ENCODE data around the gene CAMK2A.

CAMK2A gene

DNA sequence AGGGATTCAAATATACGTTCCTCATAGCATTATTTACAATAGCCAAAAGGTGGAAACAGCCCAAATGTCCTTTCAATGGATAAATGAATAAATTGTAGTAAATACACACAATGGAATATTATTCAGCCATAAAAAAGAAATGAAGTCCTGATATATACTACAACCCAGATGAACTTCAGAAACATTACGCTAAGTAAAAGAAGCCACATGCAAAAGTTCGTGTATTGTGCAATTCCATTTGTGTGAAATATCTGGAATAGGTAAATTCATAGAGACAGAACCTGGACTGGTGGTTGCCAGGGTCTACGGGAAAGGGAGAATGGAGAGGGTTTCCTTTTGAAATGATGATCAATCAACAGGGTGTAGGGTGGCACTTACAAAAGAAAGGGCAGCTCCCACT lies 25.7 kb upstream of the CAMK2A start:
- DNase-seq = no peak

DNA sequence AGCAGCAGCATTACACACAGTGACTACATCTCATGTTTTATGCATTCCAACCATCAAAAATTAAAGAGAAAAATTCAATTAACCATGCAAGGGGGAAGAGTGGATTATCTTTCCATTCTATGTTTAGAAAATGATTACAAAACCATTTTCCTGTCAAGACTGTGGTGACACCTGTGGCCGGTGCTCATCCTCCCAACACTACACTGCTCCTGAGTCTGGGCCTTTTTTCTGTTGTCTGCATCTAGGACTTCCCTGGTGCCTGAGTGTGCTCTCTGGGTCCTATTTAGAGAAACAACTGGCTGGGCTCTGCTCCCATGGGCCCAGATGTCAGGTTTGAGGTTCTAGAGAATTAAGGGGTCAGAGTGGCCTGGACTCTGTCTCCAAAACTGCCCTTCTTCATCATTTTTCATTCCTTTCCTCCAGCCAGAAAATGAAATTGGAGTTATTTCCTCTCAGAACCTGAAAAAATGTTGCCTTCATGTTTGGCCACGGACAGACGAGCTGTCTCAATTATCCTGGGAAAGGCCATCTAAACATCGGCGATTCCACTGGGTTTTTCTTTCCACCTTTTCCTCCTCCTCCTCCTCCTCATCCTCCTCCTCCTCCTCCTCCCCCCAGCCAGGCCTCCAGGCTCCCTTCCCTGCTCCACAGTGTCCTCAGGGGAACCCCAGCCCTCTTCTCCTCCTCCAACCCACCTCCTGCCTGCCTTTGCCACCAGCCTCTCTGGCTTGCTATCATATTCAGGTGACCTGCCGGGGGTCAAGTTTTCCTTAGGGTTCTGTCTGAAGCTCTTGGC lies 24.5 kb upstream of the CAMK2A start:
- no peak for DNase-seq

DNA sequence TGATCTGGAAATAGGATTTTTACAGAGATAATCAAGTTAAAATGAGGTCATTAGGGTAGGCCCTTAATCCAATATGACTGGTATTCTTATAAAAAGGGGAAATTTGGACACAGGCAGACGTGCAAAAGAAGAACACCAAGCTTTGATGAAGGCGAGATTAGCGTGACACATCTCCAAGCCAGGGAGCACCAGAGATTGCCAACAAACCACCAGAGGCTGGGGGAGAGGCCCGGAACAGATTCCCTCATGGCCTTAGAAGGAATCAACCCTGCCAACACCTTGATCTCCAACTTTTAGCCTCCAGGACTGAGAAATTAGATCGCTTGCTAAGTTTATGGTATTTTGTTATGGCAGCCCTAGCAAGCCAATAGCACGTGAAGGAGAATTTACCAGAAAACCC lies 23.9 kb upstream of the CAMK2A start:
- no peak for DNase-seq

DNA sequence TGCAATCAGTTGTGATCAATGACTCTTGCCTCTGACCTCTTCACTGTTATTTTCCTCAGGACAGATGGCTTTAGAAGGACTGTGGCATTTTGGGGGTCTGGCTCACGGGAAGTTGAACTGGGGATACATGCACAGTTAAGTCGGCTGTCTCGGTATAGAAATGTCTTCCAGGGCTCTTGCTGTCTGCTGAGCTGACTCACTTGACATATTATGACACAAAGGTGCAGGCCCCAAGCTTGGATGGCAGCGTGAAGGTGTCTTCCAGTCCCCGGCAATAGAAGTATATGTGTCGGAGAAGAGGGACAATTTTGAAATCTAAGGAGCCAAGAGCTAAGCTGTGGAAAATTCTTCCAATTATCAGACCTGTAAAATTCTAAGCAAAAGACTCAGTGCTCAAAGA lies 22.9 kb upstream of the CAMK2A start:
- no peak for DNase-seq

DNA sequence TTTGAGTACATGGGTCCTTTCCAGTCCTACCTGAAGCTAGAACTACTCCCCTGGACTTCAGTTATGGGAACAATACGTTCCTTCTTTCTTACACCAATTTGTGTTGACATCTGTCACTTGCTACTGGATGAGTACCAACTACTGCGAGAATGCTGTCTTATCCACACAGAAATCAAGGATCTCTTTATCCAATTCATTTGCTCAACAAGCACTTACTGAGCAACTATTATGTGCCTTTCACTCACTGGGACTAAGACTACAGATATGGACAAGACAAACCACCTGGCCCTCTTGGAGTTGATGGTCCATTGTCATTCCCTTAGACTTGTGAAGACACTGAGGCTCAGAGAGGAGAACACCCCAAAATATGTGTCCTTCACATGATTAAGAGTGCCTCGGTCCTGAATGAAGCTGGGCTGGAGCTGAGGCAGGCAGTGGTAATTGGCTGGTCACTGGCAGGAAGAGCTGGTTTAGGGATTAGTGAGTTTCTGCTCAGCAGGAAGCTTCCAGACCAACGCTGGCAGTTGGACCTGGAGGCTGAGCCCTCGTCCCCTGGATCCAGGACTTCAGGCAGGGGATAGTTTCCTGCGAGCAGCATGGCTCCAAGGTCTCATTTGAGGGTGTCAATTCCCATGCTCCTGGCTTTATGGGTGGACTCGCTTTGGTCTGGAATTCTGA lies 21.6 kb upstream of the CAMK2A start:
- no peak for DNase-seq

DNA sequence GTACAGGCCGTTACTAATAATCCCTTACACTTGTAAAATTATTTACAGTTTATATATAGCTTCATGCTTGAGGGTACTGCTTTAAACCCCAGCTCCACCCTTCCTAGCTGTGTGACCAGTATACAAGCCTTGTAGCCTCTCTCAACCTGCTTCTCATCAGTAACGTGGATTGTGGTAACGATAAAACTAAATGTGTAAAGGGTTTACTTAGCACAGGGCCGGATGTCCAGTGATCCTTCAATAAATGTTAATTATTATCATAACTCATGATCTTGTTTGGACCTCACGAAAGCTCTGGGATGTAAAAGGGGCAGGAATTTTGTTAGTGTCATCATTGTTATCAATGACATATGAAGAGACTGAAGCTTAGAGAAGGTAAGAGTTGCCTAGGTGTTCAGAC lies 20.7 kb upstream of the CAMK2A start:
- no peak for DNase-seq

DNA sequence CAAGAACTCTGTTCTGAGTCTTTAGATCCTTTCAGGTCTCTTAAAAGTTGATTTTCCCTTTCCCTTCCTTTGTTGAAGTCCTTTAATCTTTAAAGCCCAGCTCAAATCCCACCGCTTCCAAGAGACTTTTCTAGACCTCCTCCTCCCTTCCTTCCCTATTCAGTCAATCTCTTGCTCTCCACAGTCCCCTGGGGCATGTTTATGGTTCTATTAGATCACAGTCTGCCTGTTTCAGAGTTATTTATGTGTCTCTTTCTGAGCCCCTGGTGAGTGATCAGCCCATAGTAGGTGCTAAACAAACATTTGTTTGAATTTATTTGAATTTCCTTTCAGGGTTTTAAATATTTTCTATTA lies 20.3 kb upstream of the CAMK2A start:
- no peak for DNase-seq

DNA sequence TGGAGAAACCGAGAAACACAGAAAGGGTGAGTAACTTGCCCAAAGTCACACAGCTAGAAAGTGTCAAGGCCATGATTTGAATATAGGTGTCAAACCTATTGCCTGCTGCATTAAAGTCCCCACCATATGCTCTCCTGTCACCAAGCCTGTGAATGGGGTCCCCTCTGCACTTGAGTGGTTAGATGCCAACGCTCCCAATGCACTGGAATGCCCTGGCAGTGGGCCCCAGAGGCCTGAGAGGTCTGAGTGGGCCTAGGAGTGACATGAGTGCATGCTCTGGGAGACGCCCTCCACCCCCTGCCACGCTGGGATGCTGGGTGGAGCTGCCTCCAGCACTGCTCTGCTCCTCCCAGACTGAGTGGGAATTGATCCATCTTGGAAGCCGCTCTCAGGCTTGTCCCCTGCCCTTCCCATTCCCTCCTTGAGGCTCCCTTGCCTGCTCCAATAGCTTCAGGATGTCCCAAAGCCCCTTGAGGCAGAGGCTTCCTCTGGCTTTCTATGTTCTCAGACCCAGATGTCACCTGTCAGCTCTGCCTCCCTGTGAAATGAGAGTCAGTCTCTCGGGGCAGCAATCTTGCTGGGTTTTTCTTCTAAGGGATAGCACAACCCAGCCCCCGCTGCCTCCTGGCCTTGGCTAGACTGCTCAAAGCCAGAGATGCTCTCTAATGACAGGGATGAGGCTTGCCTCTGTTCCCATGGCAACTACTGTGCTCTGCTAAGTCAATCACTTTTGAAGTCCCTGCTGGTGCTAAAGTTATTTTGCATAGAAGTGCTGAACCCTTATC lies 19.7 kb upstream of the CAMK2A start:
- DNase-seq = no peak

DNA sequence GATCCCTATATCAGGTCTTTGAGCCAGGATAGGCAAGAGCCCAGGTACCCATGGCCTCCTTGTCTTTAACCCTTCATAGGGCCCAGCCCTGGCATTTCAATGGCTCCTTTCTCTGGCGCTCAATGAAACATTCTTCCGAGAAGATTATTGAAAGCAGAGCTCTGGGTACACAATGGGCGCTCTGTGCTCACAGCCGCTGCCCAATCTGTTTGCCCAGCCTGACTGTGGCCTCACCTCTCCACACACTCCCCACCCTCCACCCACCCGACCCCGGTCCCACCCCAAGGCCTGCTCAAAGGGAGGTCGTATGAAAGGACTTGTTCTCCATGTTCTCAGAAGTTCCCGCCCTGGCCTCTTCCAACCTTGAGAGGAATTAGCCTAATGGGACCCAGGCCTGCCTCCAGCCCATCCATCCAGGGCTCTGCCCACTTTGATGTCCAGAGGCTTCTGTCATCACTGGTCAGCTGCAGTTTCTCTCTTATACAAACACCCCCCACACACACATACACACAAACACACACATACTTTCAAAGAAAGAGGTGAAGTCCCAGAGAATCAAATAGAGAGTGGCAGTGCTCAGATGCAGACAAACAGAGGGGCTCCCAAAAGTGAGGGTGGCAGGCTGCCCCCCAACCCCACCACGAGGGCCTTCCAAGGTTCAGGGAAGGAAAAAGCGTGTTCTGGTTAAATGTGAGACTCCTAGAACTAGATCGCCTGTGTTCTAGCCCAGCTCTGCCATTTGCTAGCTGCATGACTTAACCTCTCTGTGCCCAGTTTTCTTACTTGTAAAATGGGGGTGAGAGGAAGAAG lies 18.2 kb upstream of the CAMK2A start:
- DNase-seq = no peak

DNA sequence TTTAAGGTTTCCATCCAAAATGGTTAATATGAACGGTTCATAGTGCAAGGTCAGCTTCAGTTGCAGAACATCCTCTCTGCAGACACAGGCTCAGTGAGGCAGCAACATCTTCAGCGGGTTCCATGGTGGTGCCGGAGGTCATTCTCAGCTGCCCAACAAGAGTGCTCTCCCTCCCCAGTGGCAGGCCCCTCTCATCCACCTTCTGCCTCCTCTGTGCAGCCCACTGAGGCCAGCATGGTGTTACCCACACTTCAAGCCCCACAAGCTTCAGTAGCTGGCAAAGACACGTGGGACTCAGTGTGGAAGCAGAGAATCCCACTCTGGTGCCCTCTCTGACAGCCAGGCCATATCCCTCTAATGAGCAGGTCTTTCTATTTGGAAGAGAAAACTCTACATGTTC lies 17.2 kb upstream of the CAMK2A start:
- no peak for DNase-seq

DNA sequence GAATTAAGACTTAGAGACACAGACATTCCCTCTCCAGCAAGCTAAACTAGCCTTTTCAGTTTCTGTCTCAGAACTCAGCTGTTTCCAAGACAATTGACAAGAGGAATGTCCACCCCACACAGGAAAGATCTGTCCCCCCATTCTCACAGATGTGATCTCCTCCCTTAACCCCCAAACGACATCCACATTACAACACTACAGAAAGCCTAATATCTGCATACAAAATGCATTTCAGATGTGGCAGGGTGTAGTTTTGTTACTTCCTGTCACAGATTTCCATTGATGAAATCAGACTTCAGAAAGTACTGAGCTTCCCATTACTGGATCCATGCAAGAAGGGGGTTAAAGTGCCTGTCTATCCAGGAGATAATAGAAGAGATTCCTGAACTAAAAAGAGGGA lies 16.0 kb upstream of the CAMK2A start:
- DNase-seq = no peak

DNA sequence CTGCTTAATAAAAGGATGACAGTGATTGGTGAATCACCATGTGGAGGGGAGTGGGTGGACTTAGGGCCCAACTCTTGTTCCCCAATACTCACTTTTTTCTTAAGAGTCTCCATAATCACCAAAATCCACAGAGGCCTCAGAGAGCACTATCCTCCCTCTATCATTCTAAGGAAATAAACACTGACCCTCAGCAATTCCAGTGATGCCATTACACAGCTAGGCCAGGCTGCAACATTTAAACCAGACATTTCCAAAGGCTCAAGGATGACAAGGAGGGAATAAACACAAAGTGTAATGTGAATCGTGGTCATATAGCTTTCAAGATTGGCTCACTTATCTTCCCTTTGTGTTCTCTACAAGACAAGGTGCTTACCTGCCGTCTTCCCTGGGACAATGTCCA lies 15.5 kb upstream of the CAMK2A start:
- DNase-seq = no peak

DNA sequence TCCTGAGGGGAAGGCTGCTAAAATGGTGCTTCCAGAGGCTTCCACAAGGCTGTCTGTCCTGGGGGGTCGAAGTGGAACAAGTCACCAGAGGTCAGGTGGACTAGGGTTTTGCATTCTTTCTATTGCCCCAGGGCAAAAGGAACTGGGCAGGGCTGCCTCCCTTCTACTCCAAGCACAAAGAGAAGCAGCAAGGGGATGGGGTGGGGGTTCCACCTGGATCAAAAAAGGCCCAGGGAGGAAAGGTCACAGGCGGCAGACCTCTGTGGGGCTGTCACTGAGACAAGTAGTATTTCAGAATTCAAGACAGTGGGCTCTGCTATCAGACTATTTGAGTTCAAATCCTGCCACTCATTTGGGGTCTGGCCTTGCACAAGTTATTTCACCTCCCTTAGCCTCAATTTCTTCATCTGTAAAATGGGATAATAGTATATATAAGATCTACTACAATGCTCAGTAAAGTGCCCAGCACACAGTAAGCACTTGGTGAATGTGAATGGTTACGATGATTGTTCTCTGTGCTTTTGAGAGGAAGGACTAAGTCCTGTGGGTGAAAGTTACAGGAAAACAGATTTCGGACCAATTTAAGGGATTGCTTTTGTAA lies 15.0 kb upstream of the CAMK2A start:
- no peak for DNase-seq

DNA sequence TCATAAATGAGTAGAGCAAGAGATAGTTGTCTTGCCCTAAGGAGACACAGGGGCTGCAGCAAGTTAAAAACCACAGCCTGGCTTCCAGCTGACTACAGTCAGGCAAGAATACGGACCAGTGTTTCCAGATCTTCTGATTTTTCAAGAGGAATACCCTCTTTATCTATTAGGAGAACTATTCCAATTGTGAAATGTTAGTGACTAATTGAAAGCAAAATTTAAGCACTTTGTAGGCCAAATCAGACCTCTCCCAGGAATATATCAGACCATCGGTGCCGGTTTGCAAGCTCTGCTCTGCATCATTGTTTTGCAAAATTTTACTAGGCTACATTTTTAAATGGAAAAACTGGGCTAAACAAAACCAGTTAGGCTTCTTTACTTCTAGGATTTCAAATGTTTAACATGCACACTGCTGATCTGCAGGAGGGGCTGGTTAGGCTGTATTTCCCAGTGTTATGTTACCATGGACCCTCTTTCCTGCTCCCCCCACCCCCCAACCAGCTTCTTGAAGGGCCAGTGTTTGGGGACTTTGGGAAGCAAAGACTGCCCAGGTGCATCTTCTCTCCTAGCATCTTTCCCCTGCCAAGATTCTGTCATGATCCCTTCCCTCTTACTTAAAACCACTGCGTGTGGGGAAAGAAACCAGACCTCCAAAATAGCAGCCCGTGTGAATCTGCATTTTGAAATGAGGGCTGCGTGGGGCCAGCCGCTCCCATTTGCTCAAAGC lies 14.2 kb upstream of the CAMK2A start:
- DNase-seq = no peak

DNA sequence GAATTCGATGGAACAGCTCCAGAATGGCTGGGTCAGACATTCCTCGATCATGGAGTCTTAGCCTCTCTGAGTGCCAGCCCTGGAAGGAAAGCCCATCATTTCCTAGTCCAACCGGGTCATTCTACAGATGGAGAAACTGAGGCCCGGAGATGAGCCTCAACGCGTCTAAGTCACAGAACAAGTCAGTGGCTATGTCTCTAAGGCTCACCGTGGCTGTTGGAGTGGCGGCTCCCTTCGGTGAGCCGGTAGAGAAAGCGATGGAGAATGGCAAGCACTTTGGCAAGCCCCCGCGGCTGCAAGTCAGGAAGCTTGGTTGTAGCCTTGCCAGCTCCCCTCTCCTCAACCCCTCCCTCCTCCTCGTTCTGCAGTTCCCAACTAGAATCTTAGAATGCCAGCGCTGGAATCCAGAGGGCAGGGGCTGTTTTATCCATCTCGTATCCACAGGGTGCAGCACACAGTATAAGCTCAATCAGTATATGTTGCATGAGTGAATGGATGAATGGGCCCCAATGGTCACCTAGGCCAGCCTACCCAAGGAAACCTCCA lies 13.6 kb upstream of the CAMK2A start:
- no peak for DNase-seq

DNA sequence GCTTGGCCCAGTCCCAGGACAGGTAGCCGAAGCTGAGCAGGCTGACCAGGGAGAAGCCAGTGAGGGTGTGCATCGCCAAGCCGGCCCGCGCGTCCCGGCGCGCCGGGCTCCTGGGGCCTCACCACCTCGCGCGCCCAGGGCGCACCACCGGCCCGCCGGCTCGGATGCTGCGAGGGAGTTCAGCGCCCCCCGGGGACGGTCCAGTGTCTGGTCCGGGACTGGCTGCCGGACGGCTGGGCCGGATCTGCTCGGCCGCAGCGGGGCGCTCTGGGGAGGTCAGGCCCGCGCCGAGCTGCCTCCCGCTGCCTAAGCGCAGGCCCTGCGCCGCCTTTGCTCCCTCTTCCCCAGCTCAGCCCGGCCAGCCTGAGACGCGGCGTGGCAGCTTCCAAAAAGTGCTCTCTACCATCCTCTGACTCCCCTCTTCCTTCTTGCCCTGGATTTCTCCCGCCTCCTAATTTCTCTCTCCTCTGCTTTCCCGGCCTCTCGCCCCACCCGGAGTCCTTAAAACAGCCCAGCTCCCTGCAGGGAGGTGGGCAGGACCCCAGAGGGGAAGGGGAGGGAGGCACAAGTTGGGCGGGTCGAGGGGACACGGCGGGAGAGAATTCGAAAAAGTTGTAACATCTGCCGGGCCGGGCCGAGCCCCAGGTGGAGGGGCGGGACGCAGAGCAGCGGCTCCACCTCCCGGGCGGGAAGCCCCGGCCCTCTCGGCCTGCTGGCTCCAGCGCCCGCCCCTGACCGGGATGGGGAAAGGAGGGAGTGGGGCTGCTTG lies 12.9 kb upstream of the CAMK2A start, which contains the start of gene ARSI:
ARSI (minus strand) TSS at position 605 of the 769 bp plus-strand sequence; CDS start at position 73, 532 bp downstream.
- DNase-seq = no peak

DNA sequence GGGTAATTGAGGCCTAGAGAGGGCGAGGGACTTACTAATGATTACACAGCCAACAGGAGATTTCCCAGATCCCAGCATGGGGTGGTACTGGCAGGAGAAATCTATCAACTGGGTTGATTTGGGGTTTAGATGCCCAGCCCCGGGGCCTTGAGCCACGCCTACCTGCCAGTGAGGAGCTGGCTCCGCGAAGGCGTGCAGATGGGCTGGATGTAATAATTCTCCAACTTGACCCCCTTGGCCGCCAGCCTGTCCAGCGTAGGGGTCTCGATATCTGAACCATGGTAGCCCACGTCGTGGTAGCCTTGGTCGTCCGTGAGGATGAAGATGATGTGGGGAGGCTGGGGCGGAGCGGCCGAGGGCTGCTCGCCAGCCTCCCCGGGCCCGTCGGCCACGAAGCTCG lies 12.3 kb upstream of the CAMK2A start:
- no peak for DNase-seq

DNA sequence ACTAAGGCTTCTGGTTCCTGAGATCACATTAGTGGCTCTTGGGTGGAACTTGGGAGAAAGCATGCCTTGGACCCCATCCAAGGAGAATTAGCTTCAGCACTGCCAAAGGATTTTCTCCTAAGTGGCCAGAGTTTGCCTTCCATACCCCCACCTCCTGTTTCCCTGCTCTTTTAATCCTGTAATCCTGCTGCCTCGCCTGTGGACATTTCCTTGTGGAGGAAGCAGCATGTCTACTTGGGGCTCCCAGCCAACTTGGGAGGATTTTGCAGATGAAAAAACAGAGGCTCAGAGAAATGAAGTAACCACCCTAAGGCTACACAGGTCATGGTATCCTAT lies 11.6 kb upstream of the CAMK2A start:
- DNase-seq = no peak

DNA sequence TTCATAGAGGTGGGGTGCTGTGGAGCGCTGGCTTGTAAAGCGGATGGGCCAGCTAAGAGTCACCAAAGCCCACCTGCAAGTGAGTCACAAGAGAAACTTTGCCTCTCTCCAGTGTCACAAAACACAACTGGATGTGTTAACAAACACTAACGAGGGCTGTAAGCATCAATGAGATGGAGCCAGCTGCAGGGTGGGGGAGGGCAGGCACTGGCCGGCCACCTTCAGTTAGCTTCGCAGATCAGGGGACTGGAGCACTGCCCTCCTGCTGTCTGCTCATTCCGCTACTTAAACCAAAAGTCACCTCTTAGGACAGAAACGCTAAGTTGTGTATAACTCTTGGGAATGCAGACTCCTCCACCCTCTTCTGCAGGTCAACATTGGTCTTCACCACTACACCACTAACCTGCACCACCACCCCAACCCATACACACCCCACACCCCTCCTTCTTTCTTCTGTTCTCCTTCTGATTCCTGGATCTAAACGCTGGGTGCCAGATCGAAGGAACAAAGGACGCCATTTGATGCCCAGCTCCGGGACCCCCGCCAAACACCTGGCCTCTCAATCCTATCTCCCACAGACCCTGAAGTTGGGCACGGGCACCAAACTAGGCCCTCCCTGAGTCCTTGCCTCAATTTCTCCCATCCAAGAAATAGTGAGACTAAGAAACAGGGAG lies 11.1 kb upstream of the CAMK2A start:
- DNase-seq = no peak

DNA sequence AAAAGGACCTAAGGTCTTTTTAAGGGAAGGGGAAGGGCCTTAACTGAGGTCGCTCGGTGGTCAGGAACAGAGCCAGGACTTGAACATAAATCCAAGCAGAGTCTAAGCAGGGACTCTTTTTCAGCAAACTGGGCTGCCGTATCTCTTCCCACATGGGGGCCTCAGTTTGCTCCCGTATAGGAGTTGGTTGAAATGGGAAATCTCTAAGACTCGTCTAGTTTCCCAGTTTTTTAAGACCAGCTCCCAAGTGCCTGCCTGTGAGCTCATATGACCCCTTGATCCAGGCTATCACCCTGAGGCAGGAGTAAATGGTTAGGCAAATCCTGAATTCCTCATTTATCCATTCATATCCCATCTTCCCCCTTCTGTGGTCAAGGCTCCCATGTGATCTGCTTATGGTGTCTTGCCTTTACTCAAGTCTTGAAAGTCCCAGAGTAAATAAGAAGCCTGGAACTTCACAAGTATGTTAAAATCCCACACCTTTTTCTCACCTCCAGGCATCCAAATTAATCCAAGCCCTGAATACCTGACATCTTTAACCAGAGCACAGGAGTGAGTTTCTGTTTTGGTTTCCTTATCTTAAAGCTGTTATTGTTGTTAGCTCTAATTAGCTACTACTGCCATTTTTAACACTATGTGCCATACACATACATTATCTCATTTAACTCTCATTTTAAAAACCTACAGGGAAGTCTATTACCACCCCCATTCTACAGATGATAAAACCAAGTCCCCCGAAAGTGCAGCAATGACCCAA lies 10.2 kb upstream of the CAMK2A start:
- no peak for DNase-seq

Data from NCI-H2107 (cell line).